PFSK-1 (cell line): ENCODE measurements around the gene ZNF655.

Experiments
- FOXP2 ChIP-seq: optimal IDR thresholded peaks from 2 replicates; pipeline ENCODE3; 2011; ENCODE audit warnings: borderline replicate concordance, control low read depth, inconsistent platforms; ENCODE audit not compliant: insufficient read depth; ENCODE audit errors: extremely low read length, extremely low read depth
- POLR2AphosphoS5 ChIP-seq: IDR thresholded peaks from 2 replicates; pipeline ENCODE4 v1.6.1; 2012; ENCODE audit warnings: low read depth, mild to moderate bottlenecking, control low read depth, low read length, moderate library complexity
- REST ChIP-seq, 2 experiments: IDR thresholded peaks; 2 replicates each; pipeline versions ENCODE4 v1.6.1 to v1.8.0; 2011 to 2012; ENCODE audit warnings: low read depth in 2 of 2, low read length in 2 of 2, control low read depth in 1 of 2, inconsistent platforms in 1 of 2, mild to moderate bottlenecking in 1 of 2, moderate library complexity in 1 of 2; ENCODE audit not compliant: insufficient read depth in 1 of 2
- SIN3A ChIP-seq: IDR thresholded peaks from 2 replicates; pipeline ENCODE4 v1.6.1; 2012; ENCODE audit warnings: mild to moderate bottlenecking, low read length, moderate library complexity, borderline replicate concordance; ENCODE audit not compliant: insufficient read depth
- TAF1 ChIP-seq: IDR thresholded peaks from 2 replicates; pipeline ENCODE4 v1.6.1; 2012; ENCODE audit warnings: low read length, control low read depth, borderline replicate concordance; ENCODE audit not compliant: insufficient read depth

- TF ChIP-seq REST (IDR thresholded peaks at IDR 0.05; ENCODE audit: insufficient read depth in 1 of 2, low read depth in 2 of 2, low read length in 2 of 2) (no peak), POLR2AphosphoS5 (no peak), SIN3A (no peak), FOXP2 (no peak), TAF1 (no peak)
Measured at GRCh38 chr7:99554939-99555338, 3.5 kb upstream of the ZNF655 start.
